Endothelial cell of umbilical vein (primary cell): Measurements from ENCODE around the gene TTC27. TPM values are rescaled to one million over a fixed set of nuclear protein-coding genes. Genes with fewer than 3 reads are reported as not detected.

Experiments
- BruUV-seq: library from RNA; stranded (reverse); fragments of 400-500 nt; replicated peaks from 2 replicates; lab custom pipeline; 2021; lab: Mats Ljungman, UMichigan
- CTCF ChIA-PET: fragments of 300-600, 350-600 bp; sonication (Branson Sonifier 250); formaldehyde crosslinking; loops from one replicate; lab custom pipeline; 2021; ENCODE audit warnings: antibody characterized with exemption, inconsistent platforms; lab: Charles Lee
- POLR2A ChIA-PET: fragments of 300-600, 350-600 bp; sonication (Branson Sonifier 250); formaldehyde crosslinking; loops from one replicate; lab custom pipeline; 2021; ENCODE audit warnings: antibody characterized with exemption, inconsistent platforms; lab: Charles Lee
- DNase-seq: peaks from one replicate; pipeline ENCODE4 v3.0.0-alpha.2; 2011; ENCODE audit warnings: low read depth, low spot score
- FAIRE-seq: peaks from 2 replicates; lab custom pipeline; 2011; peaks lifted over from hg19 to GRCh38; lab: Jason Lieb, UNC
- H2AFZ ChIP-seq: 2 replicates; pipeline ENCODE4 v1.6.0; 2012; ENCODE audit warnings: low read depth, low read length, control low read depth, inconsistent platforms
- H3K27ac ChIP-seq: 2 replicates; pipeline ENCODE4 v1.5.1; 2011; ENCODE audit warnings: low read depth, mild to moderate bottlenecking, control low read depth, low read length, moderate library complexity; ENCODE audit not compliant: insufficient read depth
- H3K27me3 ChIP-seq, 2 experiments: 2 replicates each; pipeline versions ENCODE4 v1.6.0 to v1.6.1; 2011; ENCODE audit warnings: low read length in 2 of 2, mixed read lengths in 1 of 2; ENCODE audit not compliant: control insufficient read depth in 2 of 2, insufficient read depth in 2 of 2
- H3K36me3 ChIP-seq, 2 experiments: 2 replicates in 1 of 2; 3 replicates in 1 of 2; pipeline ENCODE4 v1.5.1; 2011; ENCODE audit warnings: low read length in 2 of 2, mild to moderate bottlenecking in 1 of 2, moderate library complexity in 1 of 2; ENCODE audit not compliant: control insufficient read depth in 2 of 2, insufficient read depth in 2 of 2; ENCODE audit errors: extremely low read depth in 1 of 2
- H3K4me1 ChIP-seq: 3 replicates; pipeline ENCODE4 v1.5.1; 2011; ENCODE audit warnings: mild to moderate bottlenecking, low read length; ENCODE audit not compliant: control insufficient read depth, insufficient read depth; ENCODE audit errors: extremely low read depth
- H3K4me2 ChIP-seq: 2 replicates; pipeline ENCODE4 v1.6.1; 2011; ENCODE audit warnings: low read length, control low read depth, mixed read lengths; ENCODE audit not compliant: insufficient read depth
- H3K4me3 ChIP-seq, 3 experiments: fragments of 200-600 bp in 1 of 3; sonication (generic), shearing (Covaris generic) in 1 of 3; replicated peaks in 1 of 3; 2 replicates each; pipeline ENCODE4 v1.5.1; 2011 to 2016; ENCODE audit warnings: control low read depth in 3 of 3, low read length in 3 of 3, mild to moderate bottlenecking in 2 of 3, inconsistent platforms in 1 of 3, low read depth in 1 of 3, moderate library complexity in 1 of 3; ENCODE audit not compliant: insufficient read depth in 1 of 3
- H3K79me2 ChIP-seq: 2 replicates; pipeline ENCODE4 v1.6.0; 2012; ENCODE audit warnings: low read length, inconsistent platforms; ENCODE audit not compliant: control insufficient read depth, insufficient read depth
- H3K9ac ChIP-seq: replicated peaks from 2 replicates; pipeline ENCODE3; 2011; ENCODE audit warnings: low read length, control low read depth; ENCODE audit not compliant: insufficient read depth; ENCODE audit errors: extremely low read depth
- H3K9me1 ChIP-seq: replicated peaks from 3 replicates; pipeline ENCODE4 v1.6.0; 2011; ENCODE audit warnings: mild to moderate bottlenecking, low read length; ENCODE audit not compliant: control insufficient read depth, insufficient read depth; ENCODE audit errors: extremely low read depth
- H3K9me3 ChIP-seq: replicated peaks from 2 replicates; pipeline ENCODE4 v1.5.1; 2012; ENCODE audit warnings: low read length, inconsistent platforms; ENCODE audit not compliant: control insufficient read depth, insufficient read depth
- H4K20me1 ChIP-seq: replicated peaks from 2 replicates; pipeline ENCODE3; 2011; ENCODE audit warnings: mild to moderate bottlenecking, low read length; ENCODE audit not compliant: control insufficient read depth, insufficient read depth; ENCODE audit errors: extremely low read depth
- CTCF ChIP-seq, 2 donors: IDR thresholded peaks; 1 replicate in 1 of 2; 2 replicates in 1 of 2; pipeline ENCODE4 v1.5.1; 2011; ENCODE audit warnings: low read length in 2 of 2, mild to moderate bottlenecking in 2 of 2, moderate library complexity in 2 of 2, control low read depth in 1 of 2, inconsistent platforms in 1 of 2, low read depth in 1 of 2; ENCODE audit not compliant: insufficient read depth in 1 of 2; ENCODE audit errors: extremely low read depth in 1 of 2
- EZH2 ChIP-seq: IDR thresholded peaks from 2 replicates; pipeline ENCODE4 v1.6.1; 2012; ENCODE audit warnings: borderline replicate concordance, low read depth, mild to moderate bottlenecking, moderate library complexity, low read length, inconsistent platforms; ENCODE audit not compliant: severe bottlenecking
- FOS ChIP-seq: IDR thresholded peaks from 2 replicates; pipeline ENCODE4 v1.6.1; 2011; ENCODE audit warnings: mild to moderate bottlenecking, low read length, moderate library complexity, borderline replicate concordance; ENCODE audit not compliant: insufficient read depth
- GATA2 ChIP-seq: IDR thresholded peaks from 2 replicates; pipeline ENCODE4 v1.7.0; 2011; ENCODE audit warnings: low read depth, mild to moderate bottlenecking, moderate library complexity, mixed read lengths, low read length; ENCODE audit not compliant: insufficient read length, insufficient read depth
- MAX ChIP-seq: IDR thresholded peaks from 2 replicates; pipeline ENCODE4 v1.6.1; 2011; ENCODE audit not compliant: insufficient read depth, insufficient read length
- MYC ChIP-seq: IDR thresholded peaks from one replicate; pipeline ENCODE4 v1.6.1; 2011; ENCODE audit warnings: mild to moderate bottlenecking, low read depth, low read length
- POLR2A ChIP-seq: IDR thresholded peaks from 2 replicates; pipeline ENCODE4 v1.6.1; 2012; ENCODE audit warnings: low read depth, mild to moderate bottlenecking, control low read depth, low read length
- POLR2AphosphoS5 ChIP-seq: IDR thresholded peaks from 2 replicates; pipeline ENCODE4 v1.6.1; 2012; ENCODE audit warnings: low read depth, mild to moderate bottlenecking, control low read depth, low read length, moderate library complexity; ENCODE audit not compliant: insufficient read depth
- dilution Hi-C: fragments of 300-500 bp; cut with MboI; formaldehyde crosslinking; loops from one replicate; pipeline ENCODE4 v1.15.0; 2019; ENCODE audit warnings: low sequenced_read_pairs; ENCODE audit not compliant: extremely low pct_ligation_motif_present
- intact Hi-C: fragments of 100-400 bp; cut with micrococcal nuclease; formaldehyde crosslinking; loops from one replicate; pipeline ENCODE4 v1.10.0; 2022
- polyA plus RNA-seq, 4 experiments: library from polyadenylated mRNA; depleted of rRNA in 3 of 4; stranded (reverse) in 3 of 4; unstranded in 1 of 4; fragments of >200 nt; gene quantifications; 2 replicates each; pipeline versions ENCODE4 v1.2.1 to v1.2.3, GENCODE V29; 2011 to 2012; ENCODE audit warnings: missing spikeins in 1 of 4
- total RNA-seq: library from RNA; stranded (reverse); gene quantifications from 2 replicates; pipeline ENCODE4 v1.2.3, GENCODE V29; 2021

The TTC27 gene
- total and polyA plus RNA-seq, 2 donors (not counting 3 experiments of a cell fraction or from before 2014, with no cell fraction given) = 16.3 to 20.1 TPM

GRCh38 chr2:32858713-32859112 lies 230.9 kb downstream of the TTC27 start:
- Histone ChIP-seq H3K9me3 (no peaks in the 10 kb centered on the region), H3K4me1 (peaks cover 8% of the 10 kb centered on the region), H3K79me2 (no peaks in the 10 kb centered on the region), H3K4me3 (no peak overlapping the region), H2AFZ (no peak overlapping the region), H3K36me3 (no peaks in the 10 kb centered on the region), H3K9ac (no peak overlapping the region), H3K4me2 (no peak overlapping the region), H4K20me1 (no peaks in the 10 kb centered on the region), H3K27me3 (no peaks in the 10 kb centered on the region), H3K27ac (no peak overlapping the region), H3K9me1 (no peaks in the 10 kb centered on the region)
- no peak for FAIRE-seq
- intact Hi-C loops = loop anchor here (10.0 kb wide), 1 partner anchor 516 kb away; no protein-coding TSS in a partner anchor
- no TSS peak for BruUV-seq
- dilution Hi-C loops = no loop called here
- no peak for DNase-seq
- TF ChIP-seq CTCF (IDR thresholded peaks at IDR 0.05; ENCODE audit: extremely low read depth in 1 of 2, insufficient read depth in 1 of 2, low read depth in 1 of 2, low read length in 2 of 2) (no peak), POLR2A (no peak), POLR2AphosphoS5 (no peak), MAX (no peak), EZH2 (no peak), FOS (no peak), MYC (no peak), GATA2 (no peak)
- ChIA-PET CTCF (no interaction called here), POLR2A (no interaction called here)
